ENCODE measurements around the gene TEX19. TPM values are rescaled to one million over a fixed set of nuclear protein-coding genes. Genes with fewer than 3 reads are reported as not detected.
A peak's percentile ranks its signal among the peaks of the same experiment; 100 is the strongest.

The TEX19 gene
- total and polyA plus RNA-seq, 9 of the 15 experiments (the other 6 are each of a cell fraction or from before 2014, with no cell fraction given): 0.10 to 4.9 (median 1.9) TPM

DNA sequence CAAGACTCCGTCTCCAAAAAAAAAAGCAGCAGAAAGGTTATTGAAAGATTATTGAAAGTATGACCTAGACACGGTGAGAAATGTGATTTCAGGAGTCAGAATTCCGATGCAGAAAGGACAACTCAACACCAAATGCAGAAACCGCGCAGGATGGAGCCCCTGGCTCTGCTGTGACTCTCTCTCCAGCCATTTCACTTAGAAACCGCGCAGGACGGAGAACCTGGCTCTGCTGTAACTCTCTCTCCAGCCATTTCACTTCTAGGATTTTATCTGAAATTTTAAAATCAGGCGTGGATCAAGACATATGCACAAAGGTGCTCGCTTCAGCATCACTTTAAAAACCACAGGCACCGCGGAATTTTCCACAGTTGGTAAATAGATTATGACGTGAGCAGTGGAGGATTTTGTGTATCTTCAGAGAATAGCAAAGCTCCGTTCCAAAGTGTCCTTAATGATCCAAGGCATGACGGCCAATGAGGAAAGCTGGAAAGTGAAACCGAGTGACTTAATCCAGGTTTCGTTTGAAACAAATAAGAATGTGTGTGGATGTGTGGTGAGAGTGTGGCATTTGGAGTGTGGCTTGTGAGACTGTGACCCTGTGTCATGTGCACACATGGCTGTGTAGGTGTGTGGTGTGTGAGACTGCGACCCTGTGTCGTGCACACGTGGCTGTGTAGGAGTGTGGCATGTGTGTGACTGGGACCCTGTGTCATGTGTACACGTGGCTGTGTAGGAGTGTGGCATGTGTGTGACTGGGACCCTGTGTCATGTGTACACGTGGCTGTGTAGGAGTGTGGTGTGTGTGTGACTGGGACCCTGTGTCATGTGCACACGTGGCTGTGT is 22.0 kb downstream of the TEX19 start (continued):
- TF ChIP-seq MGA (IDR thresholded peaks at IDR 0.05): peak; percentile 31; the same call in 1 of the 2 replicates
